CD4-positive, CD25-positive, alpha-beta regulatory T cell (primary cell): ENCODE results near the gene HIRA. TPM values are rescaled to one million over a fixed set of nuclear protein-coding genes. Genes with fewer than 3 reads are reported as not detected.

Source experiments
- ATAC-seq, 2 donors: fragments of 150-1000 bp; cut with Tn5 transposase; one replicate each; pipeline ENCODE4 v1.10.0; 2021; ENCODE audit warnings: low read depth in 2 of 2, moderate number of reproducible peaks in 2 of 2, moderate library complexity in 1 of 2
- DNase-seq, 3 donors: peaks; one replicate each; pipeline versions ENCODE4 v3.0.0 to v3.0.0-alpha.2; 2012 to 2022; ENCODE audit warnings: mixed read lengths in 1 of 3
- H3K27ac ChIP-seq: one replicate; pipeline ENCODE4 v1.7.0; 2013; ENCODE audit warnings: mild to moderate bottlenecking, low read length; ENCODE audit not compliant: insufficient read depth, poor library complexity, severe bottlenecking
- H3K27me3 ChIP-seq: one replicate; pipeline ENCODE4 v1.7.0; 2013; ENCODE audit warnings: low read length; ENCODE audit not compliant: control insufficient read depth, insufficient read depth
- H3K36me3 ChIP-seq: one replicate; pipeline ENCODE4 v1.7.0; 2013; ENCODE audit warnings: mild to moderate bottlenecking, low read length, moderate library complexity; ENCODE audit not compliant: control insufficient read depth, insufficient read depth
- H3K4me1 ChIP-seq: 2 replicates; pipeline ENCODE4 v1.7.0; 2013; ENCODE audit warnings: mild to moderate bottlenecking, low read length; ENCODE audit not compliant: insufficient read depth, control insufficient read depth, poor library complexity, severe bottlenecking
- H3K4me3 ChIP-seq: one replicate; pipeline ENCODE4 v1.7.0; 2013; ENCODE audit warnings: low read depth, mild to moderate bottlenecking, low read length, moderate library complexity
- H3K9me3 ChIP-seq, 2 experiments: 1 replicate in 1 of 2; 2 replicates in 1 of 2; pipeline ENCODE4 v1.7.0; 2013; ENCODE audit warnings: low read length in 2 of 2, mild to moderate bottlenecking in 1 of 2, moderate library complexity in 1 of 2; ENCODE audit not compliant: control insufficient read depth in 2 of 2
- H3K27ac Mint-ChIP-seq, 3 donors: one replicate each; pipeline ENCODE4 v1.8.0; 2020 to 2022; ENCODE audit warnings: mild to moderate bottlenecking in 3 of 3, mixed read lengths in 3 of 3, moderate library complexity in 2 of 3
- H3K27me3 Mint-ChIP-seq: one replicate; pipeline ENCODE4 v1.8.0; 2022; ENCODE audit warnings: mild to moderate bottlenecking, mixed read lengths
- H3K36me3 Mint-ChIP-seq: one replicate; pipeline ENCODE4 v1.8.0; 2020; ENCODE audit warnings: mixed read lengths
- H3K4me1 Mint-ChIP-seq, 4 donors: one replicate each; pipeline ENCODE4 v1.8.0; 2020 to 2022; ENCODE audit warnings: mixed read lengths in 4 of 4, mild to moderate bottlenecking in 1 of 4
- H3K4me3 Mint-ChIP-seq, 4 donors: one replicate each; pipeline ENCODE4 v1.8.0; 2020 to 2022; ENCODE audit warnings: mild to moderate bottlenecking in 4 of 4, mixed read lengths in 4 of 4, moderate library complexity in 3 of 4
- H3K9me3 Mint-ChIP-seq, 7 donors: one replicate each; pipeline ENCODE4 v1.8.0; 2020 to 2022; ENCODE audit warnings: mixed read lengths in 7 of 7, mild to moderate bottlenecking in 3 of 7, moderate library complexity in 2 of 7
- polyA plus RNA-seq, 4 donors: library from polyadenylated mRNA; unstranded; fragments of 300-500 nt; fragmentation: Illumina TruSeq; gene quantifications; one replicate each; pipeline ENCODE4 v1.2.3, GENCODE V29; 2021
- total RNA-seq: library from RNA; stranded (reverse); gene quantifications from one replicate; pipeline ENCODE4 v1.2.3, GENCODE V29; 2022

HIRA gene
- total and polyA plus RNA-seq, 5 donors from 2014 or later = 1.4 to 30.2 (median 3.0) TPM

GRCh38 chr22:19304547-19304946, 127.0 kb downstream of the HIRA start:
- no peak for ATAC-seq
- DNase-seq = no peak
- Histone ChIP-seq H3K9me3 (no peaks in the 10 kb centered on the region), H3K4me3 (no peak overlapping the region), H3K27ac (no peak overlapping the region), H3K4me1 (no peaks in the 10 kb centered on the region), H3K36me3 (no peaks in the 10 kb centered on the region), H3K27me3 (no peaks in the 10 kb centered on the region)
- H3K36me3 Mint-ChIP-seq = no peaks in the 10 kb centered on the region
- H3K4me1 Mint-ChIP-seq = no peaks in the 10 kb centered on the region
- H3K9me3 Mint-ChIP-seq = no peaks in the 10 kb centered on the region
- no peak overlapping the region for H3K27ac Mint-ChIP-seq
- H3K27me3 Mint-ChIP-seq = peaks cover 22% of the 10 kb centered on the region
- no peak overlapping the region for H3K4me3 Mint-ChIP-seq

DNA sequence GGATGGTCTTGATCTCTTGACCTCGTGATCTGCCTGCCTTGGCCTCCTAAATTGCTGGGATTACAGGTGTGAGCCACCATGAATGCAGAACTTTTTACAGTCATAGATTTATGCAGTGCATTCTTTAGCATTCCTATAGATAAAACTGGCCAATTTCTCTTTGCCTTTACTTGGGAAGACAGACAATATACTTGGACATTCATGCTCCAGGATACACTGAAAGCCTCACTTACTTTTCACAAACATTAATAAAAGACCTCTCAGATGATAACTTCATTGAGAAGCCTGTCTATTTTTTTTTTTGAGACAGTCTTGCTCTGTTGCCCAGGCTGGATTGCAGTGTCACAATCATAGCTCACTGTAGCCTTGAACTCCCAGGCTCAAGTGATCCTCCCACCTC, 127.7 kb downstream of the HIRA start:
- H3K36me3 Mint-ChIP-seq = no peaks in the 10 kb centered on the region
- no peaks in the 10 kb centered on the region for H3K4me1 Mint-ChIP-seq
- Histone ChIP-seq H3K27me3 (no peaks in the 10 kb centered on the region), H3K9me3 (no peaks in the 10 kb centered on the region), H3K27ac (no peak overlapping the region), H3K36me3 (no peaks in the 10 kb centered on the region), H3K4me3 (no peak overlapping the region), H3K4me1 (no peaks in the 10 kb centered on the region)
- DNase-seq = no peak
- H3K27me3 Mint-ChIP-seq = peaks cover 22% of the 10 kb centered on the region
- H3K4me3 Mint-ChIP-seq = no peak overlapping the region
- H3K9me3 Mint-ChIP-seq = no peaks in the 10 kb centered on the region
- ATAC-seq = no peak
- H3K27ac Mint-ChIP-seq = no peak overlapping the region

GRCh38 chr22:19295733-19296132, 135.8 kb downstream of the HIRA start:
- H3K4me3 ChIP-seq = no peak overlapping the region
- Mint-ChIP-seq H3K27me3 (peaks cover 27% of the 10 kb centered on the region), H3K9me3 (no peaks in the 10 kb centered on the region), H3K4me1 (peaks cover 0 to 15% (median 2%) of the 10 kb centered on the region in 4 donors), H3K27ac (no peak overlapping the region), H3K36me3 (no peaks in the 10 kb centered on the region), H3K4me3 (peak overlapping the region in 1 of 4 donors; percentile 33)
- DNase-seq (no peak), ATAC-seq (no peak)
- no peak overlapping the region for H3K27ac ChIP-seq
- peaks cover 12% of the 10 kb centered on the region for H3K27me3 ChIP-seq
- H3K9me3 ChIP-seq = no peaks in the 10 kb centered on the region
- peaks cover 17% of the 10 kb centered on the region for H3K4me1 ChIP-seq
- H3K36me3 ChIP-seq = no peaks in the 10 kb centered on the region

- no peaks in the 10 kb centered on the region for H3K9me3 ChIP-seq
- peak overlapping the region; percentile 88 to 95 (median 92) for H3K4me3 Mint-ChIP-seq
- no peak for ATAC-seq
- H3K4me3 ChIP-seq = peak overlapping the region; percentile 86
- H3K4me1 Mint-ChIP-seq = peaks cover 5 to 29% (median 7%) of the 10 kb centered on the region in 4 donors
- H3K27ac ChIP-seq = no peak overlapping the region
- DNase-seq = no peak
- peaks cover 43% of the 10 kb centered on the region for H3K27me3 Mint-ChIP-seq
- no peaks in the 10 kb centered on the region for H3K36me3 ChIP-seq
- peaks cover 35% of the 10 kb centered on the region for H3K27me3 ChIP-seq
- no peak overlapping the region for H3K27ac Mint-ChIP-seq
- no peaks in the 10 kb centered on the region for H3K36me3 Mint-ChIP-seq
- H3K4me1 ChIP-seq = peaks cover 21% of the 10 kb centered on the region
- peaks cover 0 to 2% (median 0%) of the 10 kb centered on the region in 7 donors for H3K9me3 Mint-ChIP-seq
Measured at GRCh38 chr22:19292458-19293230, 138.9 kb downstream of the HIRA start.

- no peaks in the 10 kb centered on the region for H3K36me3 Mint-ChIP-seq
- peaks cover 0 to 2% (median 0%) of the 10 kb centered on the region in 7 donors for H3K9me3 Mint-ChIP-seq
- peaks cover 21% of the 10 kb centered on the region for H3K4me1 ChIP-seq
- H3K4me3 Mint-ChIP-seq = peak within 1 kb of the TSS; percentile 88 to 95 (median 92)
- H3K36me3 ChIP-seq = no peaks in the 10 kb centered on the region
- peaks cover 49% of the 10 kb centered on the region for H3K27me3 Mint-ChIP-seq
- DNase-seq (peak; percentile 65 to 69 (median 68)), ATAC-seq (peak; percentile 55 to 70)
- peaks cover 41% of the 10 kb centered on the region for H3K27me3 ChIP-seq
- peaks cover 5 to 29% (median 7%) of the 10 kb centered on the region in 4 donors for H3K4me1 Mint-ChIP-seq
- H3K4me3 ChIP-seq = peak within 1 kb of the TSS; percentile 86
- H3K27ac ChIP-seq = no peak within 1 kb of the TSS
- H3K9me3 ChIP-seq = no peaks in the 10 kb centered on the region
- H3K27ac Mint-ChIP-seq = peak within 1 kb of the TSS; percentile 63 to 75 (median 68)
Measured at GRCh38 chr22:19291580-19292457, 139.7 kb downstream of the HIRA start, which contains the start of gene CLTCL1. CLTCL1 (minus strand) TSS chr22:19291719; CDS start chr22:19291641, 78 bp downstream.

DNA sequence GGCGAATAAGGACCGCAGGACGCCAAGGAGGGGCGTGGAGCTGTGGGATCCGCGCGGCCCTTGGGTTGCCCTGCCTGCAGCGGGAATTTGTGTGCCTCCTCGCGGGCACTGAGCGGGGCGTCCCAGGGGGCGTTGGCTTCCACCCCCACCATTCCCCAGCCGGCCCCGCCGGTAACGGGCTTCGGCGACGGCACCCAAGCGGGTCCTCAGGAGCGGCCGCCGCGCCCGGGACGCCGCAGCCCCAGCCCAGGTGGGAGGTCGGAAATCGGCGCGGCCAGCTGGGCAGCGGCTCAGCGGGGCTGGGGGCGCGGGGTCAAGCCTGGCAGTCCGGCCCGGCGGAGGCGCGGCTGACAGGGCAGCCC, 140.3 kb downstream of the HIRA start:
- Mint-ChIP-seq H3K4me3 (peak overlapping the region; percentile 76 to 88 (median 86)), H3K27me3 (peaks cover 51% of the 10 kb centered on the region), H3K9me3 (peaks cover 0 to 2% (median 0%) of the 10 kb centered on the region in 7 donors), H3K36me3 (no peaks in the 10 kb centered on the region), H3K27ac (peak overlapping the region in 2 of 3 donors; percentile 63 to 68), H3K4me1 (peaks cover 5 to 29% (median 7%) of the 10 kb centered on the region in 4 donors)
- Histone ChIP-seq H3K4me3 (peak overlapping the region; percentile 26), H3K27ac (no peak overlapping the region), H3K27me3 (peaks cover 43% of the 10 kb centered on the region), H3K9me3 (no peaks in the 10 kb centered on the region), H3K36me3 (no peaks in the 10 kb centered on the region), H3K4me1 (peaks cover 21% of the 10 kb centered on the region)
- peak; percentile 19 to 22 (median 20) for DNase-seq
- ATAC-seq = peak; percentile 18 to 25

GRCh38 chr22:19290400-19291217, 140.9 kb downstream of the HIRA start:
- ATAC-seq = no peak
- no peak for DNase-seq
- H3K4me3 ChIP-seq = peak overlapping the region; percentile 30
- Mint-ChIP-seq H3K9me3 (peaks cover 0 to 2% (median 0%) of the 10 kb centered on the region in 7 donors), H3K4me3 (peak overlapping the region; percentile 76 to 88 (median 86)), H3K27me3 (peaks cover 51% of the 10 kb centered on the region), H3K4me1 (peaks cover 5 to 29% (median 7%) of the 10 kb centered on the region in 4 donors), H3K27ac (peak overlapping the region in 2 of 3 donors; percentile 63 to 68), H3K36me3 (no peaks in the 10 kb centered on the region)
- peaks cover 43% of the 10 kb centered on the region for H3K27me3 ChIP-seq
- no peaks in the 10 kb centered on the region for H3K9me3 ChIP-seq
- peaks cover 21% of the 10 kb centered on the region for H3K4me1 ChIP-seq
- H3K27ac ChIP-seq = no peak overlapping the region
- no peaks in the 10 kb centered on the region for H3K36me3 ChIP-seq
